Cortex of kidney (tissue), 1 donor: Measurements from ENCODE around the gene USP54.

Source experiments
- DNase-seq: peaks from one replicate; lab custom pipeline; 2025; lab: John Stamatoyannopoulos, UW

The USP54 gene

GRCh38 chr10:73519336-73519735 is 71.8 kb downstream of the USP54 start:
- DNase-seq, result no peak

GRCh38 chr10:73517166-73517888 is 73.8 kb downstream of the USP54 start:
- no peak for DNase-seq

GRCh38 chr10:73512207-73512743 is 78.9 kb downstream of the USP54 start:
- no peak for DNase-seq

GRCh38 chr10:73509695-73510094 is 81.4 kb downstream of the USP54 start:
- DNase-seq, result no peak

- DNase-seq, result no peak
These were observed 84.7 kb downstream of the USP54 start for GRCh38 chr10:73506491-73506890.

- no peak for DNase-seq
These were observed 85.1 kb downstream of the USP54 start for GRCh38 chr10:73506074-73506473.

GRCh38 chr10:73503037-73503436 is 88.1 kb downstream of the USP54 start:
- DNase-seq, result no peak

GRCh38 chr10:73501651-73502050 is 89.5 kb downstream of the USP54 start:
- DNase-seq, result no peak

- no peak for DNase-seq
These were observed 93.5 kb downstream of the USP54 start for GRCh38 chr10:73497623-73498022.

GRCh38 chr10:73495884-73496674 is 95.1 kb downstream of the USP54 start, which contains the start of gene PPP3CB:
TSS of gene PPP3CB (minus strand) at chr10:73496024. CDS start at chr10:73495889, 135 bp downstream.
- no peak for DNase-seq

- no peak for DNase-seq
These were observed 95.8 kb downstream of the USP54 start for GRCh38 chr10:73495226-73495883.

- DNase-seq, result no peak
These were observed 96.3 kb downstream of the USP54 start for GRCh38 chr10:73494877-73495225.

- DNase-seq, result no peak
These were observed 96.9 kb downstream of the USP54 start for GRCh38 chr10:73494213-73494612.

GRCh38 chr10:73493781-73494180 is 97.4 kb downstream of the USP54 start:
- DNase-seq, result no peak

- no peak for DNase-seq
These were observed 104.5 kb downstream of the USP54 start for GRCh38 chr10:73486601-73487000.

GRCh38 chr10:73485320-73485719 is 105.8 kb downstream of the USP54 start:
- no peak for DNase-seq

- no peak for DNase-seq
These were observed 111.0 kb downstream of the USP54 start for GRCh38 chr10:73480158-73480557.

- no peak for DNase-seq
These were observed 112.5 kb downstream of the USP54 start for GRCh38 chr10:73478636-73479035.

GRCh38 chr10:73471226-73471625 is 119.9 kb downstream of the USP54 start:
- no peak for DNase-seq

- no peak for DNase-seq
These were observed 121.6 kb downstream of the USP54 start for GRCh38 chr10:73469579-73469978.

- no peak for DNase-seq
These were observed 123.9 kb downstream of the USP54 start for GRCh38 chr10:73467206-73467605.

- DNase-seq, result no peak
These were observed 125.0 kb downstream of the USP54 start for GRCh38 chr10:73465978-73466726.
